ENCODE measurements around the gene FAM107B. TPM values are rescaled to one million over a fixed set of nuclear protein-coding genes. Genes with fewer than 3 reads are reported as not detected.
A peak's percentile ranks its signal among the peaks of the same experiment; 100 is the strongest.

FAM107B gene
- total RNA-seq, 5 donors from 2014 or later (not counting 1 experiment from before 2014, with no cell fraction given), result 175 to 298 (median 214) TPM

GRCh38 chr10:14757986-14758385 is 16.7 kb downstream of the FAM107B start:
- WGBS (ENCODE audit: insufficient coverage), result 82% methylated on average over 2 of the region's 7 CpGs
- DNase-seq (no peak), ATAC-seq (replicated peaks in 1 of 4) (no peak)
- no peaks in the 10 kb centered on the region for H3K27me3 ChIP-seq (replicated peaks in 1 of 2; ENCODE audit: control insufficient read depth in 2 of 2, extremely low read depth in 1 of 2, insufficient read depth in 2 of 2, low read length in 1 of 2)
- peaks cover 10 to 14% (median 11%) of the 10 kb centered on the region in 3 donors for H3K4me1 Mint-ChIP-seq
- no peaks in the 10 kb centered on the region for H3K4me1 ChIP-seq (ENCODE audit: control insufficient read depth in 1 of 2, extremely low read depth in 1 of 2, insufficient read depth in 2 of 2, low read length in 2 of 2)
- H3K36me3 Mint-ChIP-seq, result no peaks in the 10 kb centered on the region
- peak overlapping the region in 1 of 3 donors; percentile 30 for H3K4me3 Mint-ChIP-seq
- CTCF ChIA-PET, result interaction anchor here in 1 of 2 donors (0.5 kb wide), 1 partner anchor 304 kb away, joined by 3 read pairs; no protein-coding TSS in a partner anchor
- H3K27ac ChIP-seq (ENCODE audit: low read length), result no peak overlapping the region
- H3K9me3 Mint-ChIP-seq, result no peaks in the 10 kb centered on the region
- H3K27ac Mint-ChIP-seq, result peak overlapping the region in 1 of 2 donors; percentile 6
- POLR2A ChIA-PET, result interaction anchor here in 1 of 2 donors (0.7 kb wide), 1 partner anchor 9 kb away, joined by 9 read pairs; no protein-coding TSS in a partner anchor
- H3K36me3 ChIP-seq (ENCODE audit: control insufficient read depth in 2 of 2, extremely low read depth in 1 of 2, insufficient read depth in 1 of 2, low read length in 1 of 2), result no peaks in the 10 kb centered on the region
- no peak overlapping the region for H3K4me3 ChIP-seq (ENCODE audit: control insufficient read depth in 1 of 2, extremely low read depth in 1 of 2, low read length in 1 of 2)
- H3K27me3 Mint-ChIP-seq, result no peaks in the 10 kb centered on the region
- no peaks in the 10 kb centered on the region for H3K9me3 ChIP-seq

DNA sequence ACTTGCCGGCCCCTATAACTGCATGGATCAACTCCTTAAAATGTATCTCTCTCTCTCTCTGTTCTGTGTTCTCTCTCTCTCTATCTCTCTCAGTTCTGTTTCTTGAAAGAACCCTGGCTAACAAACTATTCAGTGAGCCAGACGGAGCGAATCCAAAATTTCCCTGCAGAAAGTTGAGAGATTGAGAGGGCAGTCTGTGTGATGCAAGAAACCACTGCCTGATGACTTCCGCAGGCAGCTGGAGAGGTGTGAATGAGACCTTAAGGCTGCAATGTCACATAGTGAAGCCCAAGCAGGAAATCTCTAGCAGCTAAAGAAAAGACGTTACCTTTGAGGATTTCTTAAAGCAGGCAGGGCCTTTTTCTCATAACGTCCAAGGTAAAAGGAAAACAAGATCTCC is 17.3 kb downstream of the FAM107B start:
- no peak overlapping the region for H3K4me3 ChIP-seq (ENCODE audit: control insufficient read depth in 1 of 2, extremely low read depth in 1 of 2, low read length in 1 of 2)
- 80% methylated on average over 3 of the region's 6 CpGs for WGBS (ENCODE audit: insufficient coverage)
- peak overlapping the region; percentile 6 to 66 for H3K27ac Mint-ChIP-seq
- peak overlapping the region in 1 of 3 donors; percentile 30 for H3K4me3 Mint-ChIP-seq
- H3K4me1 Mint-ChIP-seq, result peaks cover 10 to 15% (median 11%) of the 10 kb centered on the region in 3 donors
- ATAC-seq (replicated peaks in 1 of 4), result peak in 2 of 4 experiments; percentile 53 to 83
- H3K9me3 Mint-ChIP-seq, result no peaks in the 10 kb centered on the region
- no peaks in the 10 kb centered on the region for H3K4me1 ChIP-seq (ENCODE audit: control insufficient read depth in 1 of 2, extremely low read depth in 1 of 2, insufficient read depth in 2 of 2, low read length in 2 of 2)
- H3K36me3 Mint-ChIP-seq, result no peaks in the 10 kb centered on the region
- H3K27me3 ChIP-seq (replicated peaks in 1 of 2; ENCODE audit: control insufficient read depth in 2 of 2, extremely low read depth in 1 of 2, insufficient read depth in 2 of 2, low read length in 1 of 2), result no peaks in the 10 kb centered on the region
- DNase-seq, result peak in 3 of 35 experiments; percentile 4 to 35 (median 8)
- CTCF ChIA-PET, result interaction anchor here in 1 of 2 donors (0.5 kb wide), 1 partner anchor 304 kb away, joined by 3 read pairs; no protein-coding TSS in a partner anchor
- H3K9me3 ChIP-seq, result no peaks in the 10 kb centered on the region
- no peaks in the 10 kb centered on the region for H3K36me3 ChIP-seq (ENCODE audit: control insufficient read depth in 2 of 2, extremely low read depth in 1 of 2, insufficient read depth in 1 of 2, low read length in 1 of 2)
- POLR2A ChIA-PET, result no interaction called here
- no peak overlapping the region for H3K27ac ChIP-seq (ENCODE audit: low read length)
- no peaks in the 10 kb centered on the region for H3K27me3 Mint-ChIP-seq

DNA sequence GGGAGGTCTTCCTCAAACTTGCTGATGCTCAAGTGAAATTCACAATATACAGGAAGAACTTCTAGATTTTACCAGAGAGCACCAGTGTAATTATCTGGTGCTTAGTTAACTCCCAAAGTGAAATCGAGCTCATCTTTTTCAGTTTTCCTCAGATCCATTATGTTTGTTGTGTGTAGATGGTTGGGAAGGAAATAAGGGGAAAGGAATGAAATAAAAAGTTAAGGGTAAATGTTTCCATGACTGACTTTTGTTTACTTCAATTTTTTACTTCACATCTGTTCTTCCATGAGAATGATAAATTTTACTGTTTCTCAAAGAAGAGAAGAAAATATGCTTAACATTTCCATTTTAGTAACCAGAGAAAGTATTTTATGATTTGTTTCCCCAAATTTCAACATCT is 21.3 kb downstream of the FAM107B start:
- Histone ChIP-seq H3K4me3 (ENCODE audit: control insufficient read depth in 1 of 2, extremely low read depth in 1 of 2, low read length in 1 of 2) (no peak overlapping the region), H3K27ac (ENCODE audit: low read length) (no peak overlapping the region), H3K36me3 (ENCODE audit: control insufficient read depth in 2 of 2, extremely low read depth in 1 of 2, insufficient read depth in 1 of 2, low read length in 1 of 2) (no peaks in the 10 kb centered on the region), H3K27me3 (replicated peaks in 1 of 2; ENCODE audit: control insufficient read depth in 2 of 2, extremely low read depth in 1 of 2, insufficient read depth in 2 of 2, low read length in 1 of 2) (peaks cover 0 to 6% of the 10 kb centered on the region in 2 experiments), H3K9me3 (no peaks in the 10 kb centered on the region), H3K4me1 (ENCODE audit: control insufficient read depth in 1 of 2, extremely low read depth in 1 of 2, insufficient read depth in 2 of 2, low read length in 2 of 2) (no peaks in the 10 kb centered on the region)
- CTCF ChIA-PET, result no interaction called here
- Mint-ChIP-seq H3K4me3 (no peak overlapping the region), H3K27ac (no peak overlapping the region), H3K9me3 (no peaks in the 10 kb centered on the region), H3K4me1 (peaks cover 7 to 21% (median 11%) of the 10 kb centered on the region in 3 donors), H3K27me3 (no peaks in the 10 kb centered on the region), H3K36me3 (no peaks in the 10 kb centered on the region)
- POLR2A ChIA-PET, result interaction anchor here (0.6 to 0.7 kb wide), 2 partner anchors 139 to 143 kb away, joined by 3 to 5 read pairs; no protein-coding TSS in a partner anchor
- ATAC-seq (replicated peaks in 1 of 4) (no peak), DNase-seq (no peak)
- WGBS (ENCODE audit: insufficient coverage), result no CpG with 5 or more reads among the region's 1 CpG

- H3K27ac Mint-ChIP-seq, result no peak overlapping the region
- Histone ChIP-seq H3K4me1 (ENCODE audit: control insufficient read depth in 1 of 2, extremely low read depth in 1 of 2, insufficient read depth in 2 of 2, low read length in 2 of 2) (no peaks in the 10 kb centered on the region), H3K4me3 (ENCODE audit: control insufficient read depth in 1 of 2, extremely low read depth in 1 of 2, low read length in 1 of 2) (no peak overlapping the region), H3K36me3 (ENCODE audit: control insufficient read depth in 2 of 2, extremely low read depth in 1 of 2, insufficient read depth in 1 of 2, low read length in 1 of 2) (no peaks in the 10 kb centered on the region), H3K27me3 (replicated peaks in 1 of 2; ENCODE audit: control insufficient read depth in 2 of 2, extremely low read depth in 1 of 2, insufficient read depth in 2 of 2, low read length in 1 of 2) (peaks cover 0 to 6% of the 10 kb centered on the region in 2 experiments), H3K9me3 (no peaks in the 10 kb centered on the region), H3K27ac (ENCODE audit: low read length) (no peak overlapping the region)
- peaks cover 0 to 13% (median 0%) of the 10 kb centered on the region in 3 donors for H3K4me1 Mint-ChIP-seq
- H3K4me3 Mint-ChIP-seq, result no peak overlapping the region
- ATAC-seq (replicated peaks in 1 of 4) (no peak), DNase-seq (no peak)
- no peaks in the 10 kb centered on the region for H3K9me3 Mint-ChIP-seq
- H3K27me3 Mint-ChIP-seq, result no peaks in the 10 kb centered on the region
- WGBS (ENCODE audit: insufficient coverage), result 100% methylated on average over 1 of the region's 1 CpG
- ChIA-PET POLR2A (no interaction called here), CTCF (no interaction called here)
- no peaks in the 10 kb centered on the region for H3K36me3 Mint-ChIP-seq
Measured at GRCh38 chr10:14751921-14752320, 22.8 kb downstream of the FAM107B start.

GRCh38 chr10:14751014-14751896 is 23.4 kb downstream of the FAM107B start:
- 88% methylated on average over 5 of the region's 14 CpGs for WGBS (ENCODE audit: insufficient coverage)
- Mint-ChIP-seq H3K27me3 (no peaks in the 10 kb centered on the region), H3K27ac (no peak overlapping the region), H3K4me3 (no peak overlapping the region), H3K9me3 (no peaks in the 10 kb centered on the region), H3K4me1 (peaks cover 0 to 10% (median 0%) of the 10 kb centered on the region in 3 donors), H3K36me3 (no peaks in the 10 kb centered on the region)
- POLR2A ChIA-PET, result no interaction called here
- H3K27ac ChIP-seq (ENCODE audit: low read length), result no peak overlapping the region
- CTCF ChIA-PET, result interaction anchor here in 1 of 2 donors (0.6 kb wide), 1 partner anchor 82 kb away, joined by 3 read pairs; no protein-coding TSS in a partner anchor
- no peaks in the 10 kb centered on the region for H3K4me1 ChIP-seq (ENCODE audit: control insufficient read depth in 1 of 2, extremely low read depth in 1 of 2, insufficient read depth in 2 of 2, low read length in 2 of 2)
- H3K27me3 ChIP-seq (replicated peaks in 1 of 2; ENCODE audit: control insufficient read depth in 2 of 2, extremely low read depth in 1 of 2, insufficient read depth in 2 of 2, low read length in 1 of 2), result peaks cover 0 to 6% of the 10 kb centered on the region in 2 experiments
- ATAC-seq (replicated peaks in 1 of 4) (no peak), DNase-seq (no peak)
- no peak overlapping the region for H3K4me3 ChIP-seq (ENCODE audit: control insufficient read depth in 1 of 2, extremely low read depth in 1 of 2, low read length in 1 of 2)
- no peaks in the 10 kb centered on the region for H3K36me3 ChIP-seq (ENCODE audit: control insufficient read depth in 2 of 2, extremely low read depth in 1 of 2, insufficient read depth in 1 of 2, low read length in 1 of 2)
- no peaks in the 10 kb centered on the region for H3K9me3 ChIP-seq

DNA sequence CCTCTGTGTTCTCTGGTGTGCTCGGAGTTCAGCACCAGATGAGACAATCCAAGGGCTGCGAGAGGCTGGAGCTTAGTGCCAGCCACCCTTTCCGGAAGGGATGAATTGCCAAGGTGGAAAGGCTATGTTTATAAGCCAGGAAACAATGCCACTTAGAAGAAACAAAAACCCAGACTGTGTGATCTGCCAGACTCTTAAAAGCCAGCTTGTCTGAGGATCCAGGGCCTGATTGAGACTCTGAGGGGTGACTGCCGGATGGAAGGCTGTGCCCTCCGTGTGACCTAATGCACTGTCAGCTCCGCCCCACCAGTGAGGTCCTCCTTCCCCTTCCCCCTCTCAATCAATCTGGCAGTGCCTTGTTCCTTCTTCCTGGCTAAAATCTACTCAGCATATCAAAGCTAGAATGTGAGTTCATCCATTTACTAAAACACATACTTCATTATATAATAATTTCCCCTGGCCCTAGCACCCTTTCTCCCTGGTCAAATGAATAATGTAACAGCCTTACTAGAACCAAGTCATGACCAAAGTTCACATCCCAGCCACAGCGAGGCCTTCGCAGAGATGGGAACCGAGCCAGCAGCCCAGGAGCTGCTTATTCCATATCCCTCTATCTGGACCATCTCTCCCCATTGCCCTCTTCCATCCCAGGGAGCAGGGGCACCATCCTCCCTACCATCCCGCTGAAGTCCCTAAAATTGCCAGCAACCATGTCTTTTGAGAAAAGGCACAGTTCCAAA is 25.5 kb downstream of the FAM107B start:
- H3K27ac ChIP-seq (ENCODE audit: low read length), result no peak overlapping the region
- peaks cover 2 to 18% (median 12%) of the 10 kb centered on the region in 3 donors for H3K4me1 Mint-ChIP-seq
- ChIA-PET POLR2A (interaction anchor here in 1 of 2 donors (0.6 kb wide), 1 partner anchor 9 kb away, joined by 9 read pairs; no protein-coding TSS in a partner anchor), CTCF (no interaction called here)
- H3K9me3 Mint-ChIP-seq, result peaks cover 0 to 7% (median 5%) of the 10 kb centered on the region in 3 donors
- no peak for ATAC-seq (replicated peaks in 1 of 4)
- H3K27me3 ChIP-seq (replicated peaks in 1 of 2; ENCODE audit: control insufficient read depth in 2 of 2, extremely low read depth in 1 of 2, insufficient read depth in 2 of 2, low read length in 1 of 2), result peaks cover 0 to 6% of the 10 kb centered on the region in 2 experiments
- H3K36me3 Mint-ChIP-seq, result no peaks in the 10 kb centered on the region
- 78% methylated on average over 6 of the region's 10 CpGs for WGBS (ENCODE audit: insufficient coverage)
- H3K4me3 Mint-ChIP-seq, result no peak overlapping the region
- no peak for DNase-seq
- no peak overlapping the region for H3K4me3 ChIP-seq (ENCODE audit: control insufficient read depth in 1 of 2, extremely low read depth in 1 of 2, low read length in 1 of 2)
- no peaks in the 10 kb centered on the region for H3K4me1 ChIP-seq (ENCODE audit: control insufficient read depth in 1 of 2, extremely low read depth in 1 of 2, insufficient read depth in 2 of 2, low read length in 2 of 2)
- no peaks in the 10 kb centered on the region for H3K9me3 ChIP-seq
- H3K27ac Mint-ChIP-seq, result no peak overlapping the region
- H3K36me3 ChIP-seq (ENCODE audit: control insufficient read depth in 2 of 2, extremely low read depth in 1 of 2, insufficient read depth in 1 of 2, low read length in 1 of 2), result no peaks in the 10 kb centered on the region
- H3K27me3 Mint-ChIP-seq, result no peaks in the 10 kb centered on the region

Data from T-cell (primary cell).